Skeletal muscle tissue (tissue), 4 donors: ENCODE data around the gene ADGRV1. TPM values are rescaled to one million over a fixed set of nuclear protein-coding genes. Genes with fewer than 3 reads are reported as not detected.
"Not testable (repeated sequence)": the region's sequence is repeated elsewhere in the genome, so short reads cannot be mapped to it uniquely, and the experiment has no call there.

Experiments
- H3K27ac ChIP-seq: one replicate; pipeline ENCODE4 v1.7.0; 2013; ENCODE audit warnings: mild to moderate bottlenecking, low read depth, low read length, inconsistent platforms
- H3K27me3 ChIP-seq, 3 donors: one replicate each; pipeline ENCODE4 v1.7.0; 2013; ENCODE audit warnings: low read length in 3 of 3; ENCODE audit not compliant: control insufficient read depth in 3 of 3, insufficient read depth in 3 of 3
- H3K36me3 ChIP-seq, 3 donors: one replicate each; pipeline ENCODE4 v1.7.0; 2013; ENCODE audit warnings: low read length in 3 of 3; ENCODE audit not compliant: control insufficient read depth in 3 of 3, insufficient read depth in 3 of 3
- H3K4me1 ChIP-seq, 3 donors: one replicate each; pipeline ENCODE4 v1.7.0; 2013; ENCODE audit warnings: low read length in 3 of 3, mild to moderate bottlenecking in 3 of 3; ENCODE audit not compliant: control insufficient read depth in 3 of 3, insufficient read depth in 3 of 3
- H3K4me3 ChIP-seq, 3 donors: one replicate each; pipeline ENCODE4 v1.7.0; 2013; ENCODE audit warnings: low read length in 3 of 3
- H3K9ac ChIP-seq, 3 donors: one replicate each; pipeline ENCODE4 v1.7.0; 2013; ENCODE audit warnings: low read length in 3 of 3, mild to moderate bottlenecking in 3 of 3, moderate library complexity in 2 of 3, low read depth in 1 of 3
- H3K9me3 ChIP-seq, 3 donors: one replicate each; pipeline ENCODE4 v1.7.0; 2013; ENCODE audit warnings: low read length in 3 of 3; ENCODE audit not compliant: control insufficient read depth in 3 of 3
- total RNA-seq: library from RNA; depleted of rRNA; stranded (reverse); fragments of >200 nt; gene quantifications from one replicate; pipeline ENCODE4 v1.2.3, GENCODE V29; 2014
- donor health status: Osteomylitis.

Gene ADGRV1
- total RNA-seq, 1 donor from 2014 or later = 2.6 TPM

GRCh38 chr5:90740244-90740799 lies 181.7 kb downstream of the ADGRV1 start:
- Histone ChIP-seq H3K9ac (no peak overlapping the region), H3K36me3 (no peaks in the 10 kb centered on the region), H3K9me3 (peaks cover 0 to 5% (median 0%) of the 10 kb centered on the region in 3 donors), H3K27me3 (peaks cover 0 to 3% (median 3%) of the 10 kb centered on the region in 3 donors), H3K4me3 (no peak overlapping the region), H3K27ac (no peak overlapping the region), H3K4me1 (no peaks in the 10 kb centered on the region)

- H3K4me1 ChIP-seq = no peaks in the 10 kb centered on the region
- H3K4me3 ChIP-seq = no peak overlapping the region
- no peak overlapping the region for H3K9ac ChIP-seq
- H3K27me3 ChIP-seq = peaks cover 0 to 3% (median 3%) of the 10 kb centered on the region in 3 donors
- H3K27ac ChIP-seq = no peak overlapping the region
- H3K36me3 ChIP-seq = no peaks in the 10 kb centered on the region
- H3K9me3 ChIP-seq = peaks cover 0 to 5% (median 3%) of the 10 kb centered on the region in 3 donors
Measured at GRCh38 chr5:90741022-90741564, 182.5 kb downstream of the ADGRV1 start.

- H3K27ac ChIP-seq = no peak overlapping the region
- H3K9me3 ChIP-seq = peaks cover 0 to 5% (median 0%) of the 10 kb centered on the region in 3 donors
- no peak overlapping the region for H3K4me3 ChIP-seq
- no peaks in the 10 kb centered on the region for H3K27me3 ChIP-seq
- no peaks in the 10 kb centered on the region for H3K4me1 ChIP-seq
- H3K36me3 ChIP-seq = no peaks in the 10 kb centered on the region
- no peak overlapping the region for H3K9ac ChIP-seq
Measured at GRCh38 chr5:90746119-90746518, 187.5 kb downstream of the ADGRV1 start.

- Histone ChIP-seq H3K27me3 (no peaks in the 10 kb centered on the region), H3K9ac (no peak overlapping the region), H3K27ac (no peak overlapping the region), H3K4me1 (no peaks in the 10 kb centered on the region), H3K4me3 (no peak overlapping the region), H3K9me3 (peaks cover 0 to 5% (median 0%) of the 10 kb centered on the region in 3 donors), H3K36me3 (no peaks in the 10 kb centered on the region)
Measured at GRCh38 chr5:90747175-90747574, 188.6 kb downstream of the ADGRV1 start.

- Histone ChIP-seq H3K36me3 (no peaks in the 10 kb centered on the region), H3K9me3 (peaks cover 0 to 5% (median 0%) of the 10 kb centered on the region in 3 donors), H3K4me1 (no peaks in the 10 kb centered on the region), H3K27me3 (no peaks in the 10 kb centered on the region), H3K9ac (no peak overlapping the region), H3K4me3 (no peak overlapping the region), H3K27ac (no peak overlapping the region)
Measured at GRCh38 chr5:90747693-90748092, 189.1 kb downstream of the ADGRV1 start.

- Histone ChIP-seq H3K27me3 (no peaks in the 10 kb centered on the region), H3K9ac (no peak overlapping the region)
Measured at GRCh38 chr5:90759119-90759518, 200.5 kb downstream of the ADGRV1 start.

GRCh38 chr5:90767710-90768109 lies 209.1 kb downstream of the ADGRV1 start:
- Histone ChIP-seq H3K36me3 (no peaks in the 10 kb centered on the region), H3K27ac (no peak overlapping the region), H3K27me3 (no peaks in the 10 kb centered on the region), H3K4me3 (no peak overlapping the region), H3K9me3 (no peaks in the 10 kb centered on the region), H3K9ac (no peak overlapping the region), H3K4me1 (no peaks in the 10 kb centered on the region)

More at GRCh38 chr5:90759119-90759518, 200.5 kb downstream of the ADGRV1 start:
- Histone ChIP-seq H3K4me3 (no peak overlapping the region), H3K36me3 (no peaks in the 10 kb centered on the region), H3K27ac (no peak overlapping the region), H3K4me1 (no peaks in the 10 kb centered on the region), H3K9me3 (no peaks in the 10 kb centered on the region)

- not testable (repeated sequence) for H3K36me3 ChIP-seq, H3K9ac ChIP-seq, H3K4me3 ChIP-seq, H3K27ac ChIP-seq, H3K4me1 ChIP-seq, H3K9me3 ChIP-seq, H3K27me3 ChIP-seq
Measured at GRCh38 chr5:90770006-90770541, 211.5 kb downstream of the ADGRV1 start.

GRCh38 chr5:90777959-90778358 lies 219.4 kb downstream of the ADGRV1 start:
- Histone ChIP-seq H3K9ac (no peak overlapping the region), H3K36me3 (no peaks in the 10 kb centered on the region), H3K27ac (no peak overlapping the region)

GRCh38 chr5:90783460-90784333 lies 225.1 kb downstream of the ADGRV1 start:
- Histone ChIP-seq H3K27ac (no peak overlapping the region), H3K36me3 (no peaks in the 10 kb centered on the region), H3K9ac (no peak overlapping the region), H3K4me1 (no peaks in the 10 kb centered on the region), H3K27me3 (no peaks in the 10 kb centered on the region), H3K9me3 (no peaks in the 10 kb centered on the region), H3K4me3 (no peak overlapping the region)

More at GRCh38 chr5:90777959-90778358, 219.4 kb downstream of the ADGRV1 start:
- no peak overlapping the region for H3K4me3 ChIP-seq
- H3K9me3 ChIP-seq = no peaks in the 10 kb centered on the region
- no peaks in the 10 kb centered on the region for H3K27me3 ChIP-seq
- H3K4me1 ChIP-seq = no peaks in the 10 kb centered on the region
